Measurements from ENCODE around the gene MARCHF3.

- TF ChIP-seq TARDBP (IDR thresholded peaks at IDR 0.05) = no peak
- no peak for TF ChIP-seq SUZ12 (IDR thresholded peaks at IDR 0.05)
These were observed 20.6 kb downstream of the MARCHF3 start for GRCh38 chr5:127009784-127010183.
